Ramos (cell line): ENCODE measurements around the gene FOXP2.

Experiments
- in situ Hi-C: fragments of 300-500 bp; cut with MboI; formaldehyde crosslinking; loops from one replicate; pipeline ENCODE4 v1.14.3; 2022; ENCODE audit warnings: low sequenced_read_pairs; ENCODE audit not compliant: unreplicated experiment

The FOXP2 gene

DNA sequence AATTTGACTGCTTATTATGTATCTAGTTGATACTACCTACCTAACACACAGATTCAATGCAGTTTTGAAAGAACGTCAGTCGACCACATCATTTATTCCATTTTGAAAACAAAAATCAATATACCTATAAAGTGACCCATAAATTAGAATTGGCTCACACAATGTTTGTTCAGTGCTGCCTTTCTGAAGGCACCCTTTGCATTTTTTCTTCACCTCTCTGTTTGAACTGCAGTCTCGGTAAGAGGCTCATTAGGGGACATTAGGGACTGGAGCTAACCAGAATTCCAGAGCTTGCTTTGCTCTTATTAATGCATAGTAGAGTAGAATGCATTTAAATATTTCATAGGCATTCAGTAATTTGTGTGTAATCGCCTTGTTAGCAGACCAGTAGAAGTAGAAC lies 234.1 kb downstream of the FOXP2 start:
- in situ Hi-C loops = no loop called here

- in situ Hi-C loops = no loop called here
Observed at GRCh38 chr7:114649689-114650088, 235.1 kb downstream of the FOXP2 start.

- in situ Hi-C loops = no loop called here
Observed at GRCh38 chr7:114650491-114650890, 235.9 kb downstream of the FOXP2 start.

- in situ Hi-C loops = no loop called here
Observed at GRCh38 chr7:114652041-114652440, 237.4 kb downstream of the FOXP2 start.

DNA sequence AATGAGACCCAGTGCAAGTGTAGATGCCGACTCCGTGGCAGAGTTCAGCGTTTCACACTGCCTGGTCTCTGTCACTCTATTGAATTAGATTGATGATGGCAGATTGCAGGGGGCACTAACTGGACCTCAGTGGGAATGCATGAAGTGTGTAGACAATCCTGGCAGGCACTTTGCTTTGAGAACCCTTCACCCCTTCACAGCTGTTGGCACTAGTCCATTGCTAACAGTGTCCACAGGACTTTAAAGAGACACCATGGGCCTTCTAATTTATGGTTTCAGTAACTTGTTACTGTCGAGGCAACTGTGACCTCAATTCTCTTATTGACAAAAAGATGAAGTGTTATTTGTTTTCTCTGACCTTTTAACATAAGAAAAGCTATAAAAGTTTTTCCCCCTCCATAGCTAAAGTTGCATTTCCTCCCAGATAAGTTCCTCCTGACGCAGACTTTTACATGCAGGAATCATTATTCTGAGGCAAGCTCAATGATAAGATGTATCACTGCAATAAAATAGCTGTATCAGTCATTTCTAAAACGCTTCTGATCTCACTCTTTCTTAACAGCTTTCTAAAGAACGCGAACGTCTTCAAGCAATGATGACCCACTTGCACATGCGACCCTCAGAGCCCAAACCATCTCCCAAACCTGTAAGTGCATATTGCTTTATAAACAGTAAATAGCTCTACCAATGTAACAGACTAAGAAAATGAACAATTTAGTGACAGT lies 238.9 kb downstream of the FOXP2 start:
- in situ Hi-C loops = no loop called here

DNA sequence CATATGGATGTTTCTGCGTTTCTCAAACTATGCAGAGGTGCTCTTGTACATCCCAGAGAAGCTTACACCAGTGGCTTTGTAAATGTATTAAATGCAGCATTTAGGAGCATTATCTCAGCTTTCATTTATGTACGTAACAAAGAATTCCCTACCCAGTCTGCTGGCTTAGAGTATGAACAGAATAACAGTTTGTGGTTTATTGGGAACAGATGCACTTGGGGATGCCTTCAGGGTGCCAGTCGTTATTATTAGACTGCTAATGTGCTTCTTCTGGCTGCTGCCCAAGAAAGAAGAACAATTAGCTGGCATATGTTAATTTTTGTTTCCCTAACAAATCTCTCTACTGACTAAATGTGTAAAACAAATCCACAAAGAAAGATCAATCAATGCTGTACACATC lies 241.9 kb downstream of the FOXP2 start:
- in situ Hi-C loops = no loop called here

GRCh38 chr7:114657279-114657678 lies 242.7 kb downstream of the FOXP2 start:
- in situ Hi-C loops = no loop called here

GRCh38 chr7:114658216-114658615 lies 243.6 kb downstream of the FOXP2 start:
- in situ Hi-C loops = no loop called here

DNA sequence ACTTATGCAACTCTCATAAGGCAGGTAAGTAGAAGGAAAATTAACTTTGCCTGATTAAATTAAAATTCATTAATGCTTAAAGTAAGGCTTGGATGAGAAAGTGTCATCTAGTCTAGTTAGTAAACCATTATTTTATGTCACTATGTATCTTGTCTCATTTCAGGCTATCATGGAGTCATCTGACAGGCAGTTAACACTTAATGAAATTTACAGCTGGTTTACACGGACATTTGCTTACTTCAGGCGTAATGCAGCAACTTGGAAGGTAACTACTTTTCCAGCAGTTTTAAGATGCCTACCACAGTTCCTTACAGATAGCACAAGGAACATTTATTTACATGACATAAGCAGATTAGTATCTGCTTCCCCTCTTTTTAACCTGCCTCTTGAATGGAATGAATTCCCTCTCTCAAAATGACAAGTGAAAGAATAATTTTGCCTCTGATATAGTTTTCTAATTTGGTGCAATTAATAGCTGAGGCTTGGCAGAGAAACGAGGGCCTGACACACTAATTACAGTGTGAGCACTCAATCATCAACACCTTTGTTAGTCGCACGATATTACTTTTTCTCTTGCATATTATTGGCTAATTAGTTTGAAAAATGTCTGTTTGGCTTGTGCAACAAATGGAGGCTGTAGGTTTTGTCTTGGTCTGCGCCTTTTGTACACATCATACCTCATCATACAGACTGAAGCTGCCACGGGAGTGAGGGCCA lies 245.0 kb downstream of the FOXP2 start:
- in situ Hi-C loops = no loop called here

- in situ Hi-C loops = no loop called here
Observed at GRCh38 chr7:114660126-114660486, 245.5 kb downstream of the FOXP2 start.

- in situ Hi-C loops = no loop called here
Observed at GRCh38 chr7:114660753-114661152, 246.1 kb downstream of the FOXP2 start.

- in situ Hi-C loops = no loop called here
Observed at GRCh38 chr7:114662002-114662677, 247.5 kb downstream of the FOXP2 start.

DNA sequence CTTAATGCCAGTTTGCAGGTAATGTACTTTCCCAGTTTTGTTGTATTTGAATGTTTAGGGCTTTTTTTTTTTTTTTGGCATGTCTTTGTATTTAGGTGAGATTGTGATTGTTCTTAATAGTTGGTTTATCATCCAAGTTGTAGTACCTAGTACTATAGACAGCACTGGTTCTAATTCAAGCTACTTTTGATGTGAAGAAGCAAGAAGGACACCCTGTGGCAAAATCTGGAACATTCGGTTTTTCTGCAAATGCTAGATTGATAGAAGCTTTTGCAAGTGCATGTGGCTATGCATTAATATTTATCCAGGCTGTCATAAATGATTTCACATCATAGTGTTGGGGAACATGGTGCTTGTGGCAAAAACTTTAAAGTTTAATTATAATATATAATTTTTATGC lies 248.9 kb downstream of the FOXP2 start:
- in situ Hi-C loops = no loop called here

DNA sequence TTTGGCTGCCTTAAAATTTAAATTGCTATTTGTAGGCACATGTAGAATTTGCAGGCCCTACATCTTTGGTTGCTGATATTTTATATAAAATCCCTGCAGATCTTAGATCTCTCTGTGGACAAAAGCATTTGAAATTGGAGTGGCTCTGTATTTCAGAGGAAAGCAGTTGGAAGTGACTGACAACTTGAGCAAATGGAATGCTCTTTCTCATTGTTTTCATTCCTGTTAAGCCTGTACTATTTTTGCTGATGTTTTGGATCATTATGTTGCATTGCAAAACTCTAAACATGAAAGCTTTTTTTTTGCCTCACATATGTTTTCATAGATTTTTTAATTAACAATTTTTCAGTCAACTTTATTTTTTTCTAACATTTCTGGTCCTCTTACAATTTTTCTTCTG lies 256.1 kb downstream of the FOXP2 start:
- in situ Hi-C loops = no loop called here

DNA sequence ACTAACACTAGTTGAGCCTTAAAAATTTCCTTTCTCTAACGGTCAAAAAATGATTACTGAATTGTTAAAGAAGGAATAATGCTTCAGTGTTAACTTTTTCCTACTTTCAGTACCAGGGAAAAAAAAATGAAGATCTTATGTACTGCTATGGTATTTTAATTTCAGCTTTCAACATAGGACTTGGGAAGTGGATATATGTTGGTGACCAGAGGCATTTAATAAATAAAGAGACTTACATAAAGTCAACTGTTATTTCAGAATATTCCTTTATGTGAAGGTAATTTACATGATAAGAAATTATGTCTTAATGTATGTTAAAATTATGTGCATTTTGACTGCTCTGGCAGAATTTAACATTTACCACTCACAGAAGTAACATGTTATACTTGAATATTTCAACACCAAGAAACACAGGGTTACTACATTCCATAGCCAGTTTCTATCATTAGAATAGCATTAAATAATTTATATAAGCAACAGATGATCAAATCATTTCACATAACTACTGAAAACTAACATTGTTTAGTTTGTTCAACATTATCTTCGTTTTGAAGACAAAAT lies 257.0 kb downstream of the FOXP2 start:
- in situ Hi-C loops = no loop called here

GRCh38 chr7:114678116-114678515 lies 263.5 kb downstream of the FOXP2 start:
- in situ Hi-C loops = no loop called here

DNA sequence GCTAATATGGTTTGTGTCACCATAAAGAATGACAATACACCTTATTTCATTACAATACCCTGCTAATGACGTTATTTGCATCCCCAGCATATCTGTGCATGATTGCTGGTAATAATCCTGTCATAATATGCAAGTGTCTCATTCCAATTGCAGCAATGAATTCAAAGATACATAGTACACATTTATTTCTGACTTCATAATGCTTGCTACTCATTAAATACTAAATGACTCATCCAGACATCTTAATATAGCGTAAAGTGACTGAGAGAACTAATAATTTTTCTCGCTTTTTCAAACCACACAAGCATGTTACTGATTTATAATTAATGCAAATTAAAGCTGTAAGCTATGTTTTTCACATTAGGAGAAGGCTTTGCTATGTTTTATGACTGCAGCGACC lies 272.6 kb downstream of the FOXP2 start:
- in situ Hi-C loops = no loop called here

GRCh38 chr7:114688443-114689055 lies 273.9 kb downstream of the FOXP2 start:
- in situ Hi-C loops = no loop called here

GRCh38 chr7:114689406-114689805 lies 274.8 kb downstream of the FOXP2 start:
- in situ Hi-C loops = no loop called here

DNA sequence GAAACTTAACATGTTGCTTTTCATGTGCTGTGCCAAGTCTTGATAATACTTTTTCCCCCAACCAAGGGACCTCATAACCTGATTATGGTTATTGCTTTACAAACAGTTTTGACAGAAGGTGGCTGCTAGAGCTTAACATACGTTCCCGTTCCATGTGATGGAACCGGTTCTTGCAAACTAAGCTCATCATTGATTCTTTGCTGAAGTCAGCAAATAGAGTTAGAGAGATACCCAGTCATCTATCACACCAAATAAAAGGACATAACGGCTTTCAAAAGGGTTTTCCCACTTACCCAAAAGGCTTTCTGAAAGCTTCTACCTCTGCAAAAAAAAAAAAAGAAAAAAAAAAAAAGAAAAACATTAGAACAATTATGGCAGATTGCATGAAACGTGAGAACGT lies 277.0 kb downstream of the FOXP2 start:
- in situ Hi-C loops = no loop called here

- in situ Hi-C loops = no loop called here
Observed at GRCh38 chr7:114695182-114695581, 280.6 kb downstream of the FOXP2 start.
